Peyer's patch (tissue), 4 donors: Measurements from ENCODE around the gene PLCD1. TPM values are rescaled to one million over a fixed set of nuclear protein-coding genes. Genes with fewer than 3 reads are reported as not detected.

Experiments used
- DNase-seq, 3 donors: peaks; one replicate each; pipeline ENCODE4 v3.0.0-alpha.2; 2017 to 2019
- H3K27ac ChIP-seq, 4 donors: fragments of 200-600 bp; sonication (generic); one replicate each; pipeline ENCODE4 v1.5.1; 2016 to 2019
- H3K27me3 ChIP-seq, 2 donors: fragments of 200-600 bp; sonication (generic); one replicate each; pipeline ENCODE4 v1.5.1; 2019
- H3K36me3 ChIP-seq, 3 donors: fragments of 200-600 bp; sonication (generic); one replicate each; pipeline ENCODE4 v1.5.1; 2016 to 2019
- H3K4me1 ChIP-seq, 4 donors: fragments of 200-600 bp; sonication (generic); one replicate each; pipeline ENCODE4 v1.5.1; 2016 to 2019
- H3K4me3 ChIP-seq, 4 donors: fragments of 200-600 bp; sonication (generic); 1 replicate in 3 of 4; 2 replicates in 1 of 4; pipeline ENCODE4 v1.5.1; 2016 to 2019; ENCODE audit warnings: mild to moderate bottlenecking in 1 of 4
- H3K9me3 ChIP-seq, 4 donors: fragments of 200-600 bp; sonication (generic); one replicate each; pipeline ENCODE4 v1.5.1; 2016 to 2019; ENCODE audit warnings: mild to moderate bottlenecking in 1 of 4
- POLR2A ChIP-seq, 2 donors: fragments of 450-650 bp; IDR thresholded peaks; one replicate each; pipeline ENCODE4 v1.5.1; 2017; ENCODE audit warnings: antibody characterized with exemption in 2 of 2, mild to moderate bottlenecking in 2 of 2, moderate library complexity in 2 of 2
- total RNA-seq, 4 donors: library from RNA; depleted of rRNA; stranded (reverse); fragments of >200 nt; gene quantifications; one replicate each; pipeline ENCODE4 v1.1.0, GENCODE V29; 2016
- TF ChIP-seq, protein P1 (sequence below), 6 experiments: fragments of 450-650 bp in 4 of 6; fragments of 200-600 bp in 2 of 6; sonication (generic) in 1 of 6; IDR thresholded peaks; one replicate each; pipeline ENCODE4 v1.5.1; 2017 to 2019; ENCODE audit warnings: antibody characterized with exemption in 6 of 6, mild to moderate bottlenecking in 3 of 6, moderate library complexity in 1 of 6

Gene PLCD1
- total RNA-seq, 4 donors from 2014 or later, result 36.6 to 47.0 (median 40.5) TPM

DNA sequence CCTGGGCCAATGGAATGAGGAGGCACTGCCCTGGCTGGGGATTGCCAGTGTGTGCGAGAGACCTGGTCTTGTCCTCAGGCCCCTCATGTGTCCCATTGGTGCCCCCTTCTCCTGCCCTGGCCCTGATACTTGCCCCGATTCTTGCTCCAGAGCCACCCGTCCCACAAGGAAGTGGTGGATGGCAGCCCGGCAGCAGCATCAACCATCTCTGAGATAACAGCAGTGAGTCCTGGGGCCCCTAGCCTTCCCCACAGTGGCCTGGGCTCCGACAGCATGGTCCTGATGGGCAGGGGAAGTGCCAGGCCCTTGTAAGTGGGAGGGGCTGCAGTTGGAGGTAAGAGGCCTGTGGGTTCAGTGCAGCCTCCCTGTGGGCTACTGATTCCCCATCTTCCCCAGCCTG lies 23.4 kb downstream of the PLCD1 start:
- Histone ChIP-seq H3K27ac (peak overlapping the region in 1 of 4 donors; percentile 67), H3K4me1 (peaks cover 0 to 23% (median 0%) of the 10 kb centered on the region in 4 donors), H3K36me3 (peaks cover 0 to 63% (median 3%) of the 10 kb centered on the region in 3 donors), H3K9me3 (no peaks in the 10 kb centered on the region), H3K27me3 (no peaks in the 10 kb centered on the region), H3K4me3 (no peak overlapping the region)
- TF ChIP-seq POLR2A (IDR thresholded peaks at IDR 0.05), result no peak
- TF ChIP-seq, protein P1, sequence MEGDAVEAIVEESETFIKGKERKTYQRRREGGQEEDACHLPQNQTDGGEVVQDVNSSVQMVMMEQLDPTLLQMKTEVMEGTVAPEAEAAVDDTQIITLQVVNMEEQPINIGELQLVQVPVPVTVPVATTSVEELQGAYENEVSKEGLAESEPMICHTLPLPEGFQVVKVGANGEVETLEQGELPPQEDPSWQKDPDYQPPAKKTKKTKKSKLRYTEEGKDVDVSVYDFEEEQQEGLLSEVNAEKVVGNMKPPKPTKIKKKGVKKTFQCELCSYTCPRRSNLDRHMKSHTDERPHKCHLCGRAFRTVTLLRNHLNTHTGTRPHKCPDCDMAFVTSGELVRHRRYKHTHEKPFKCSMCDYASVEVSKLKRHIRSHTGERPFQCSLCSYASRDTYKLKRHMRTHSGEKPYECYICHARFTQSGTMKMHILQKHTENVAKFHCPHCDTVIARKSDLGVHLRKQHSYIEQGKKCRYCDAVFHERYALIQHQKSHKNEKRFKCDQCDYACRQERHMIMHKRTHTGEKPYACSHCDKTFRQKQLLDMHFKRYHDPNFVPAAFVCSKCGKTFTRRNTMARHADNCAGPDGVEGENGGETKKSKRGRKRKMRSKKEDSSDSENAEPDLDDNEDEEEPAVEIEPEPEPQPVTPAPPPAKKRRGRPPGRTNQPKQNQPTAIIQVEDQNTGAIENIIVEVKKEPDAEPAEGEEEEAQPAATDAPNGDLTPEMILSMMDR (IDR thresholded peaks at IDR 0.05), result no peak
- peak in 1 of 3 donors; percentile 48 for DNase-seq

DNA sequence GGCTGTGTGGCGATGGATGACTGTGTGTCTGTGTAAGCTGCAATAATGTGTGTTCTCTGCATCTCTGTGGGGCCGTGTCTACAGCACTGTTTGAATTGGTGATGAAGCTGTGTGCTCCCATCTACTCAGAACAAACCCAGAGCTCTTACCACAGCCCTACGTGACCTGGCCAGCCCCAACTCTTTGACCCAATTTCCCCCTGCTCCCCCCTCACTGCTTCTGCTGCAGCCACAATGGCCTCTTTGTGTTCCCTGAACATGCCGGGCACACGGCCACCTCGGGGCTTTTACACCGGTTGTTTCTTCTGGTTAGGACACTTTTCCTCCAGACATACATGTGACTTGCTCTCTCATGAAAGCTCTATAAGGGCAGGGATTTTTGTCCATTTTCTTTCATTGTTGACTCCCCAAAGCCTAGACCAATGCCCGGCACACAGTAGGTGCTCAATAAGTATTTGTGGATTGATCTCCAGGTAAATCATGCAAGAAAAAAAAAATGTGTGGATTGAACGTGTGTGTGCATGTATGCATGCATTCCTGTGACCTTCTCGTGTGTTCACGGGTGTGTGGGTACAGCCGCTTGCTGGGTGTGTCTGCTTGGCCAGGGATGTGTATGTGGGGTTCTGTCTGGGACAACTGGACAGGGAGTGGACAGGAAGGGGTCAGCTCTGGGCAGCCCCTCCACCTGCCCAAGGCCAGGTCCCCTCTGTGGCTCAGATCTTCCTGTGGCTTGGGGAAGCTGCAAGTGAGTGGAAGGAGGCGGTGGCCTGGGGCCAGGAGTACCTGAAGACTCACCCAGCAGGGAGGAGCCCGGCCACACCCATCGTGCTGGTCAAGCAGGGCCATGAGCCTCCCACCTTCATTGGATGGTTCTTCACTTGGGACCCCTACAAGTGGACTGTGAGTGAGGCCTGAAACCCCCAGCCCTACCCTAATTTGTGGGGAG lies 24.1 kb downstream of the PLCD1 start:
- H3K4me1 ChIP-seq, result peaks cover 0 to 23% (median 0%) of the 10 kb centered on the region in 4 donors
- H3K27me3 ChIP-seq, result no peaks in the 10 kb centered on the region
- no peak overlapping the region for H3K4me3 ChIP-seq
- H3K36me3 ChIP-seq, result peaks cover 0 to 65% (median 3%) of the 10 kb centered on the region in 3 donors
- peak in 1 of 3 donors; percentile 56 for DNase-seq
- H3K9me3 ChIP-seq, result no peaks in the 10 kb centered on the region
- TF ChIP-seq, protein P1 (IDR thresholded peaks at IDR 0.05), result no peak
- no peak for TF ChIP-seq POLR2A (IDR thresholded peaks at IDR 0.05)
- H3K27ac ChIP-seq, result peak overlapping the region in 2 of 4 donors; percentile 67 to 71

DNA sequence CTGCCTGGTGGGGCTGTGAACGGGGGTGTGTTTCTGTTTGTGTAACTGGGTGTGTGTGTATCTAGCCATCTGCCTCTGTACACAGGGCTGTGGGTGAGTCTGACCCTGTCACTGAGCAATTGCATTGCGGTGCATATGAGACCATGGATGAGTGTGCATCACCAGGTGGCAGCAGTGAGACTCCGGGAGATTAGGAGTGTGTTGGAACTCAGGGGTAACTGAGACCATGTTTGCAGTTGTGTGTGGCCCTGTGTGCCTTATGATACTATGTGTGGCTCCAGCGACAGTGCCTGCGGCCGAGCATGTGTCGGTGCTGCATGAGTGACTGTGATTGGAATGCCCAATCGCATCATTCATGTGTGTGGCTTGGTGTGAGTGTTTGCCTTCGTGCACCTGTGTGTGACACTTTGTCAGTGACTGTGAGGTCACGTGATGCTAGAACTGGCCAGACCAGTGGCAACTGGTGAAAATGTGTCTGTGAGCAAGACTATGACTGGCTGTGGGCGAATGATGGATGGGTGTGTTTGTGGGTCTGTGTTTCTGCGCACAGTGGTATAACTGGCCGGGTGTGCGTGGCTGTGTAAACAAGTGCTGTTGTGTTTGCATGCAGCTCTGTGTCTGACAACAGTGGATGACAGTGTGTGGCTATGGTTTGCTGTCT lies 24.9 kb downstream of the PLCD1 start:
- H3K4me1 ChIP-seq, result peaks cover 0 to 25% (median 0%) of the 10 kb centered on the region in 4 donors
- no peaks in the 10 kb centered on the region for H3K9me3 ChIP-seq
- no peak overlapping the region for H3K4me3 ChIP-seq
- TF ChIP-seq, protein P1 (IDR thresholded peaks at IDR 0.05), result peak; percentile 7 to 82 (median 66)
- peak in 1 of 2 donors; percentile 18 for TF ChIP-seq POLR2A (IDR thresholded peaks at IDR 0.05)
- peak; percentile 73 to 94 (median 85) for DNase-seq
- H3K27me3 ChIP-seq, result no peaks in the 10 kb centered on the region
- H3K36me3 ChIP-seq, result peaks cover 0 to 67% (median 3%) of the 10 kb centered on the region in 3 donors
- peak overlapping the region in 2 of 4 donors; percentile 67 to 71 for H3K27ac ChIP-seq

GRCh38 chr3:38003817-38004414 lies 25.5 kb downstream of the PLCD1 start:
- Histone ChIP-seq H3K4me3 (no peak overlapping the region), H3K4me1 (peaks cover 0 to 30% (median 1%) of the 10 kb centered on the region in 4 donors), H3K9me3 (no peaks in the 10 kb centered on the region), H3K36me3 (peaks cover 0 to 69% (median 3%) of the 10 kb centered on the region in 3 donors), H3K27me3 (no peaks in the 10 kb centered on the region), H3K27ac (peak overlapping the region in 3 of 4 donors; percentile 6 to 71 (median 67))
- TF ChIP-seq, protein P1 (IDR thresholded peaks at IDR 0.05), result no peak
- no peak for TF ChIP-seq POLR2A (IDR thresholded peaks at IDR 0.05)
- peak in 1 of 3 donors; percentile 58 for DNase-seq

GRCh38 chr3:38003371-38003816 lies 26.0 kb downstream of the PLCD1 start:
- Histone ChIP-seq H3K4me1 (peaks cover 1 to 33% (median 3%) of the 10 kb centered on the region in 4 donors), H3K27me3 (no peaks in the 10 kb centered on the region), H3K27ac (peak overlapping the region in 3 of 4 donors; percentile 6 to 71 (median 67)), H3K9me3 (no peaks in the 10 kb centered on the region), H3K4me3 (no peak overlapping the region), H3K36me3 (peaks cover 0 to 64% (median 3%) of the 10 kb centered on the region in 3 donors)
- TF ChIP-seq POLR2A (IDR thresholded peaks at IDR 0.05), result no peak
- TF ChIP-seq, protein P1 (IDR thresholded peaks at IDR 0.05), result peak; percentile 66 to 86 (median 84)
- DNase-seq, result peak; percentile 56 to 84 (median 83)
